Measurements from ENCODE around the gene NDUFB7.
"Not testable (repeated sequence)": the region's sequence is repeated elsewhere in the genome, so short reads cannot be mapped to it uniquely, and the experiment has no call there.

The NDUFB7 gene

DNA sequence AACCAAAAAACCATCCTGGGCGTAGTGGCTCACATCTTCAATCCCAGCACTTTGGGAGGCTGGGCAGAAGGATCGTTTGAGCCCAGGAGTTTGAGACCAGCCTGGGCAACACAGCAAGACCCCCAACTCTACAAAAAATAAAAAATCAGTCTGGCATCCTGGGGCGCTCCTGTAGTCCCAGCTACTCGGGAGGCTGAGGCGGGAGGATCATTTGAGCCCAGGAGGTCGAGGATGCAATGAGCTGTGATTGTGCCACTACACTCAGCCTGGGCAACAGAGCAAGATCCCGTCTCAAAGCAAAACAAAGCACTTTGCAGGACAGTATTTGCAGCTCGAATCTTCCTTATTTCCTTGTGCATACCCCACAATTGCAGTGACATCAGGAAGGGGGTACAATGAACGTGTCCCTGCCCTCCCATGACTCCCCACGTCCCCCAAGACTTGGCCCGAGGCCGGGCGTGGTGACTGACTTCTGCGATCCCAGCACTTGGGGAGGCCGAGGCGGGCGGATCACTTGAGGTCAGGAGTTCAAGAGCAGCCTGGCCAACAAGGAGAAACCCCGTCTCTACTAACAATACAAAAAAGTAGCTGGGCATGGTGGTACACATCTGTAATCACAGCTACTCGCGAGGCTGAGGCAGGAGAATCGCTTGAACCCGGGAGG is 870 bp downstream of the NDUFB7 start:
- FAIRE-seq: no peak

DNA sequence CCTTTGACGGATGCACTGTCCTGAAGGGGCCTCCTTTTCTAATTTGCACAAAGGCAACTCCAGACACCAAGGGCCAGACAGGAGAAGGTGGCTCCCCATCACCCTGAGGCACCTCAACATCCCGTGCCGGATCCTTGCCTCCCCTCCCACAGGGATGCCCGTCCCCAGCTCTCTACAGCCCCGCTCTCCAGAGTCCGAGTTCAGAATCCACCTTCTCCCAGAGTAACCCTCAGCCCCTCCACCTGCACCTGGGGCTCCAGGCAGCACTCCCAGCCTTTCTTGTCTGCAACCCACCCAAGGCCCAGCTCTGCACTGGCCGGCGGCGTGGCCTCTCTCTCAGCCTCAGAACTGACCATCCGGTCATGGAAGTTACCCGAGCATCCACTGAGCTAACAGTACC is 4.8 kb downstream of the NDUFB7 start:
- FAIRE-seq: no peak

- no peak for FAIRE-seq
Measured at GRCh38 chr19:14566712-14567077, 5.2 kb downstream of the NDUFB7 start.

GRCh38 chr19:14565765-14566711 is 5.8 kb downstream of the NDUFB7 start:
- FAIRE-seq: no peak

GRCh38 chr19:14565298-14565679 is 6.6 kb downstream of the NDUFB7 start:
- no peak for FAIRE-seq

- not testable (repeated sequence) for FAIRE-seq
Measured at GRCh38 chr19:14564652-14565297, 7.1 kb downstream of the NDUFB7 start.

GRCh38 chr19:14563989-14564651 is 7.7 kb downstream of the NDUFB7 start:
- no peak for FAIRE-seq

DNA sequence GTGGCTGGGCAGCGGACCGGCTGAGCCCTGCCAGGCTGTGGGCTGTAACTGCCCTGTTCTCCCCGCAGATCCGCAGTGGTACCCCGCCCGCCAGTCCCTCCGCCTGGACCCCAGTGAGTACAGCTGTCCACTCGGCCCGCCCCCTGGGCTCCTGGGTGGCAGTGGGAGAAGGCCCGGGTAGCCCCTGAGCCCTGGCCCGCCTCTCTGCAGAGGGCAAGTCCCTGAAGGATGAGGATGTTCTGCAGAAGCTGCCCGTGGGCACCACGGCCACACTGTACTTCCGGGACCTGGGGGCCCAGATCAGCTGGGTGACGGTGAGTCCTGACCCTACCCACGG is 8.3 kb downstream of the NDUFB7 start:
- no peak for FAIRE-seq

DNA sequence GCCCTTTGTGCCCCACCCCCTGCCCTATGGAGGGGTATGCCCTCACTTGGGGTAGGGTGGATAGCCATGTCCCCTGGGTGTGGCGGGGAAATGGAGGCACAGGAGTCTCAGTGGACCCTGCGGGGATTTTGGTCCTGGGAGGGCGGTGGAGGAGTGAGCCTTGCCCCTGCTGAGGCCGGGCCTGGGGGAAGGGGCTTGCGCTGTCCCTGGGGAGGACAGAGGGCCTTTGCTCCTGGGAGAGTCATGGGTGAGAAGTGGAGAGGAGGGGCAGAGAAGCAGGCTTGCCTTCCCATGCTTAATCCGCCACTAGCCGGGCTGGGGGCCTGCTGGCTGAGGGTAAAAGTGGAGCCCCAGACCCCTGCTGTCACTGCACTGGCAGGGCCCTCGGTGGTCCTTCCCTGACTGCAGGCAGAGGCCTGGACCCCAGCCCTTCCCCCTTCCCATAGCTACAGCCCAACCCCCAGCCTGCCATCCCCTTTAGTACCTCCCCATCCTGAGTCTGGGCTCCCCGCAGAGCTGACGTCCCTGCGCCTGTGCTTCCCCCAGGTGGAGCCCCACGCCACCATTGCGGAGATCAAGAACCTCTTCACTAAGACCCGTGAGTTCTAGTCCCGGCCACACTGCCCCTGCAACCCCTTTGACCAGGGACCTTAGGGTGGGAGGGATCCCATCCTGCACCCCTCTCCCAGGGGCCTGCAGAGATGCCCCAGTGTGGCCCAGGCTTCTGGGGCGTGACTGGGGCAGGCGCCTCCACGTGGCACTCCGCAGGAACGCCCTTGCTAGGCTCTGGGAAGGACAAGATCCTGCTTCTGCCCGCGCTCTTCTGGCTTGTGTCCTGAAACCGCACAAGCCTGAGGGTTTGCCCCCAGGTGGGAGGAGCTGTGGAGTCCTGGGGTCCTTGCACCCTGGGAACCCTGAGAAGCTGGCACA is 8.9 kb downstream of the NDUFB7 start:
- no peak for FAIRE-seq

DNA sequence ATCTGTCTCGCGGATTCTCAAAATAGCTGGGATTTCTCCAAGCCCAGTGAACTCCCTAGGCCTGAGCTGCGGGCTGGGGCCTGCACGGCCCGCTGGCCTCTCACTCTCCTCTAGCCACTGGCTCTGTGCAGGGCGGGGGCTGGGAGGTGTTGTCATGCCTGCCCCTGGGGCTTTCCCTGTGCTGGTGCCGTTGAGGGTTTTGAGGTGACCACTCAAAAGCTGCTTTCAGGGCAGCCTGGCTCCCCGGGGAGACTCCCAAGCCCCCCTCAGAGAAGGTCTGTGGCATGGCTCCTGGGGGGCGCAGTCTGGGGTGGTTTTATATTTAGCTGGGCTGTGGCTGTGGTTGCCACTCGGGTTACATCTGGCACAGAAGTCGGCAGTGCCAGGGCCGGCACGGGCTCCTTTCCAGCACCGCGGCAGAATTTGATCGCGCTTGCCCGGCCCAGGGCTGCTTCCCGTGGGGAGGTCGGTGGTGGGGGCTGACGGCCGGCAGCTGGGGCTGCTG is 10.0 kb downstream of the NDUFB7 start:
- no peak for FAIRE-seq

- FAIRE-seq: no peak
Measured at GRCh38 chr19:14561249-14561648, 10.6 kb downstream of the NDUFB7 start.

DNA sequence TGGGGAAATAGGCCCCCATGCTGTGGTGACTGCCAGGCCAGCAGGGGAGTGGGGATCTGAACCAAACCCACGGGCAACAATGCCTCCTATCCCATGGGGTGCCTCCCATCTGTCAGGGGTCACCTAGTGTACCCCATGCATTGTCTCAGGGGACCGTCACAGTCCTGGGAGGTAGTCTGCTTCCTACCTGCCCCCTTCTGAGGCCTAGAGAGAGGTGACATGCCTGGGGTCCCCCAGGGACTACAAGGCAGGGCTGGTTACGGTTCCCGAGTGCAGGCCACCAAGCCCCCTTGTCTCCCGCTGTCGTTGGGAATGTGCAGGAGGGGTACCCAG is 11.1 kb downstream of the NDUFB7 start:
- FAIRE-seq: no peak

DNA sequence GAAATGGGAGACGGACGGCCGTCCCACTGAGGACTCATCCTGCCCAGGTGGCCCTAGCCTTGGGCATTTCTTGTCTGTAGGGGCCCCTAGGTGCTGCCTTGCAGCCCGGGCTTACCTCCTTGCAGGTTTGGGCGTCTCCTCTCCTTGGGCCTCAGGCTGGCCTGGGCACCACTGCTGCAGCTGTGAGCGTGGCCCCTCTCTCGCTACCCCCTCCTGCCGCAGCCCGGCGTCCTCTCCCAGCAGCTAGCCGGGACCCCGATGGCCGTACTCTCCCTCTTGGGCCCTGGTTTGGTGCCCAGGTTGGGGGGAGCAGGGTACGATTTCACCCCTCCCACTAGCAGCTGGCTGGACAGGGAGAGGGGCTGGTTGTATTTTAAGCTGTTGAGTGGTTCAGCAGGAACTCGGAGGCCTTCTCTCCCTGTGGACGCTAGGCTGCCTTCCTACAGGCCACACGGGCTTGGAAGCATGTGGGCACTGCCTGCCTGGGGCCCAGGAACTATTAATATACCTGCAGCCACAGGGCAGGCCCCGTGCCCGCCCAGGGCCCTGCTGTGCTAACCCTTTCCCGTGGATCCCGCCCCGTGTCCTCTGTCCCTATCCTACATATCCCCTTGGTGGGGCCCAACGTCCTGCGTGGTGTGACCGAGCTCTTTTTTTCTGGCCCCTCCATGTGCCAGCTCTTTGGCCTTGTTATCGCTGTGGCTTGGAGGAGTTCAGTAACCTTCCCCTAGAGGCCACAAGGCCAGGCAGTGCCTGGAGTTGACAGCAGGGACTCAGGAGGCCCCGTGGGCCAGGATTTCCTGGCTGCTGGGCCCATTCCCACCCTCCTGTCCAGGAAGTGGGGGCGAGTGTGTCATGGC is 11.7 kb downstream of the NDUFB7 start:
- FAIRE-seq: no peak

DNA sequence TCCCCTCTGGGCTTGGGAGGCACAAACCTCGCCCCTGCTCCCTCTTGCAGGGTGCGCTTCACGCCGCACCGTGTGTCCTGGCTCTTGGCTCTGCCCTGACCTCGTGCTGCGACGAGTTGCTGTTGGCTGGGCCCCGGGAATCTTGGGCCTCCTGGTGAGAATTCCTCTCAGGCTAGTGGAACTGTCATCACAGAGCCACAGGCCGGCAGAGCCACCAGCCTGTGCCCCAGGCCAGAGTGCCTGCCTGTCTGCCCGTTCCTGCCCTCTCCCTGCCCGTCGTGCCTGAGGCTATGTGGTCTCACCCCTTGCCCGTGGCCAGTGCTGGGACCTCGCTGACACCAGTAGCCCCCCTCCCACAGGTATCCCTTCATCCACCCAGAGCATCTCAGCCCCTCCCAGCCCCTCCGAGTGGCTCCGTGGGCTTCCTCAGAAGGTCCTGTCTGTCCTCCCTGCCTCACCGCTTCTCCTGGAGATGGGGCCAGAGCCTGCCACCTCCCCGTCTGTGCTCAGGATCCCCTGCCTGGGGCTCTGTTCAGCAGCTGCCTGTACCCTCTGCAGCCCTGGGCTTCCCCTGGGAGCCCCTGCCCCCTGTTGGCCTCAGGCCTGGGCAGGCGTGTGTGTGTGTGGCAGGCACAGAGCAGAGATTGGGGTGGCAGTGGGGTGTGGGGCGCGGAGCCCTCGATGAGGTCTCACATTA is 13.3 kb downstream of the NDUFB7 start:
- FAIRE-seq: no peak

DNA sequence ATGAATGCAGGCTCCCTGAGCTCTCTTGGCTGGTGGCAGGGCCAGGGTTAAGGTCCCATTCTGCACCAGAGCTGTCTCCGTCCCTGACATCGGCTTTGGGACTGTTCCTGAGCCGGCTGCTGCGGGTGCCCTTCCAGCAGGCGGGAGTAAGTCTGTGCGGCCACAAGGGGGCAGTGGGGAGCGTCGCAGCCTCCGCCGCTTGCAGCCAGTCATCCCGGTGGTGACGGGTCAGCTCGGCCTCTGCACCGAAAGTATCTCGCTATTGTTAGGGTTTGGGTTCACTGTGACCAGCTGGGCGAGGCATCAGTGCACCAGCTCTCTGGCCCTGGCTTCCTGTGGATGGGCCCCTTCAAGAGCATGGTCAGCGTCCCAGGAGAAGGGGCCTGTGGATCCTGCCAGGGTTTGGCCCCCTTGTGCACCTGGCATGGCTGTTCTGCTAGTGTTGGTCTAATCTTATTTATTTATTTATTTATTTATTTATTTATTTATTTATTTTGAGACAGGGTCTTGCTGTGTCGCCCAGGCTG is 15.1 kb downstream of the NDUFB7 start:
- FAIRE-seq: peak; percentile 72

GRCh38 chr19:14555918-14556661 is 15.8 kb downstream of the NDUFB7 start:
- no peak for FAIRE-seq

GRCh38 chr19:14554382-14554812 is 17.5 kb downstream of the NDUFB7 start:
- no peak for FAIRE-seq

- FAIRE-seq: no peak
Measured at GRCh38 chr19:14553939-14554243, 18.0 kb downstream of the NDUFB7 start.
